NCI-H345 (cell line): ENCODE results near the gene TJP3.

Experiments
- DNase-seq: peaks from one replicate; lab custom pipeline; 2025; lab: John Stamatoyannopoulos, UW

Gene TJP3

DNA sequence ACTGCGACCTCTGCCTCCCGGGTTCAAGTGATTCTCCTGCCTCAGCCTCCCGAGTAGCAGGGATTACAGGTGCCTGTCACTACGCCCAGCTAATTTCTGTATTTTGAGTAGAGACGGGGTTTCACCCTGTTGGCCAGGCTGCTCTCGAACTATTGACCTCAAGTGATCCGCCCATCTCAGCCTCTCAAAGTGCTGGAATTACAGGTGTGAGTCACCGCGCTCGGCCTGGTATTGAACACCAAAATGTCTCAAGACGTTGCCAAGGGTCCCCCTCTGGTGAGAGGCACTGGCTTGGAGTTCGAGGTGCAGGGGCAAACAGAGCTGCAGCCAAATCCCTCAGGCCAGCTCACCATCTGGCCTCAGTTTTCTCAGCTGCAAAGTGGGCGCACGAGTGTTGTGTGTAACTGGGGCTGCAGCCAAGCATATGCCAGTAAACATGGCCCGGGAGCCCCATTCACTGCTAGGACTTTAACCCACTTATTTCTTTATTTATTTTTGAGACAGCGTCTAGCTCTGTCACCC is 8.0 kb downstream of the TJP3 start:
- DNase-seq, result no peak

DNA sequence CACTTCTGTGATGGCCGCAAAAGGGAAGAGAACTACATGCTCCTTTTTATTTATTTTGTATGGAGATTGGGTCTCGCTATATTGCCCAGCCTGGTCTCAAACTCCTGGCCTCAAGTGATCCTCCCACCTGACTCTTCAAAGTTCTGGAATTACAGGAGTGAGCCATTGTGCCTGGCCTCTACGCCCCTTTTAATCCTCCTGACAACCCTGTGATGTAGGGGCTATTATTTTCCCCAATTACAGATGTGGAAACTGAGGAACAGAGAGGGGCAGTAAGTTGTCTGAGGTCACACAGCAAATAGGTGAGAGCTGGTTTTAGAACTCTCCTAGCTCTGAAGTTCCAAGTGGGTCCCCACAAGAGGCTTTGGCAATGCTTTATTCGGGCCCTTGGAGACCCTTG is 11.7 kb downstream of the TJP3 start:
- no peak for DNase-seq

DNA sequence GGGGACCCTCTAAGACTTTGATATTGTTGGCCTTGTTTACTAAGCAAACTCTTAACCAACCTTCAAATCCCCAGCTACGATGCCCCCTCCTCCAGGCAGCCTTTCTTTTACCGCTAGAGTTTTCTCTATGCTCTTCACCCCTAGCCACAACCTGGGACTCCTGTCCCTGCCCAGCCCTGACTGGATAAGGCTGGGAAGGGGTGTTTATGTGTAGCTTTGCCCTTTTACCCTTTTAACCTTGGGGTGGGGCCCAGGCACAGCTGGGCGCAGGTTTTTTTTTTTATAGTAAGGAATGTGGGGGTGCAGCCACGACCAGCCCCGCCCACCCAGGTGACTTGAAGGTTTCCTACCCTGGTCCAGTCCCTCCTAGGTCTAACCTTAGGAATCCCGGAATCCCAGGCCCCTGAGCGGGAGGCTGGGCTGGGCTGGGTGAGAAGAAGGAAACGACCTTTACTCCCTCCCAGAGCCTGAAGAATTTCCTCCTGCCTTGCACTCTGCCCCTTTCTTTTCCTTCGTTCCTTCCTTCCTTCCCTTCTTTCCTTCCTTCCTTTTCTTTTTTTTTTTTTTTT is 12.2 kb downstream of the TJP3 start:
- DNase-seq, result no peak

DNA sequence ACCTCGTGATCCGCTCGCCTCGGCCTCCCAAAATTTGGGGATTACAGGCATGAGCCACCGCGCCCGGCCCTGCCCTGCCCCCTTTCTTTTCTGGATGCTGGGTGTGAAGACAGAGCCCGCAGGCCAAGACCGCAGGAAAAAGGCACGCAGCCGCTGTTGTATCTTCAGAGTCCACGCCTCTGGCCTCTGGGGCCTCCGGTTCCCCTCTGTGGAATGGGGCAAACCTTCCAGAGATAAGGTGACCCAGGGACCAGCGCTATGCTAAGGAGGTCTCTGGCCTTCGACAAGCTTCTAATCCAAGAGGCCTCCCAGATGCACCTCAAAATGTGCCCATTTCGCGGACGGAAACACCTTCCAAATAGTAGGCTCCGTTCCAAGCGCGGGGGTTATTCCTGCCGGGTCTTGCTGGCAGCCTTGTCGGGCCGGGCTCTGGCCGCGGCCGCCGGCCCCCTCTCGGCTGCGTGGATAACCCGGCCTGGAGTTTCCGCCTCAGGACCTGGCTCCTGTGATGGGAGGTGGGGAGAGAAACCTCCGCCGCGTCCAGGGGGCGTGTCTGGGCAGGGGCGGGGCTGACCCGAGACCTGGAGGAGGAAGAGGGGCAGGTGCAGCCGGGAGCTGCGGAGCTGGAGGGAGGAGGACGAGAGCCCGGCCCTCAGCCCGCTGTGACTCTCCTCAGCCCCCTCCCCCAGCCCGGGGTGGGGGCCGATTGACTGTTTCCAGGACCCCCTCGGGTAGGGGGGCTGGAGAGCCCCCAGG is 13.1 kb downstream of the TJP3 start:
- peak; percentile 94 for DNase-seq

DNA sequence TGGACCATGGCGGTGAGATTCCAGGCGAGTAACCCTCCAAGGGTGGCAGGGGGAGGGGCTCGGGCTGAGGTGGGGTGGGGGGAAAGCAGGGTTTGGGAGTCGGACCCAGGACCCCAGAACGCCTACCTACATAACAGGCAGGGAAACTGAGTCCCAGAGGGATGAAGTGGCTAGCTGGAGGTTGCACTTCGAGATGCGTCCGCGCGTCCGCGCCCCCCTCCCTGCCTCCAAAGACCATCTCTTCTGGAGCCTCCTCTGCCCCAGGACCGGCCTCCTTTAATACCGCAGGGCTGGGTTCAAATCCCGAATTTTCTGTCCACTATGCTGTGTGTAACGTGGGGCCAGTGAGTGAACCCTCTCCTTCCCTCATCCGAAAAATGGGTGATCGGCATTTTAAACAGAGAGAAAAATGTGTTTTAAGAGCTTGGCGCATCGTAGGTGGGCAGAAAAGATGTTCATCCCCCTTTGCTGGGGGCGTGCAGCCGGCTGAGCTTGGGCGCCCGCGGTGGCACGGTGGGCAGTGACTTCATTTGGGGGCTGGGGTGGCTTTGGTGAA is 13.8 kb downstream of the TJP3 start:
- no peak for DNase-seq

DNA sequence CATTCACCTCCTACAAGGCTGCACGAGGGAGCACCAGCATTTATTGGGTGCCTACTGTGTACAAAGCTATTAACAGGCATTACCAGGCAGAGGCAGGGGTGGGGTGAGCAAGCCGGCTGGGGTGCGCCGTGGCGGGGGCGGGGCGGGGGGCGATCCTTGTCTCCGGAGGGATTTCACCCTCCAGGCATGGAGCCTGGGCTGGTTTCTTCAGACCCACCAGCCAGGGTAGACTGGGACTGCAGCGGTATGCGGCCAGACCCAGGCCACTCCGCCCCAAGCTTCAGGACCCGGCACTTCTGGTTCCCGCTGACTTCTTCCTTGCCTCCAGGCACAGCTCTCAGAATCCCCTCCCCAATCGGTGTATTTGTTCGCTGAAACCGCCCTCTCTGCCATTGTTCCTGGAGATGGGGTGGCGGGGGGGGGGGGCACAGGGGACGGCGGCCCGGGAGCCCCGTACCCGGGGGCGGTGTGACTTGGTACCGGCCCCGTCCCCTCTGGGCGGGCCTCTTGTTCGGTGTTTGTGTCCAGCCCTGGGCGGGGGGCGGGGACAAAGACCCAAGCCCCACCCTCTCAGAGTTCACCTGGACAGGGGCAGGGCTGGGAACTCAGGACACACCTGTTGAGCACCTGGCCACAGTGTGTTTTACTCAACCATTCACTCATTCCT is 14.4 kb downstream of the TJP3 start:
- peak; percentile 60 for DNase-seq

DNA sequence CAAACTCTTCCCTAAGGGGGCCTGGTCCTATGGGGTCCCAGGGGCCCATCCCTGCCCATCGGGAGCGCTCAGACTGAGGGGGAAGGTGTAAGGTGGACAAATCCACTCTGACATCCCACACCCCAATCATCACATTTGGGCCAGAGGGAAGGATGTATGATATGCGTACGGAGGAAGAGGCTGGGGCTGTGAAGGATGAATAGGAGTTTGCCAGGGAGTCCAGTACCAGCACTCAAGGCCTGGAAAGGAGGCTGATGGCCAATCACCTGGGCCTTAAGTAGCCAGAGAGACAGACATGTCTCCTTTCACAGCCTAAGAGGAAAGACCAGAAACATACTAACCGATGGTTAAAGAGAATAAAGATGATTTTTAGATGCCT is 14.9 kb downstream of the TJP3 start:
- no peak for DNase-seq

DNA sequence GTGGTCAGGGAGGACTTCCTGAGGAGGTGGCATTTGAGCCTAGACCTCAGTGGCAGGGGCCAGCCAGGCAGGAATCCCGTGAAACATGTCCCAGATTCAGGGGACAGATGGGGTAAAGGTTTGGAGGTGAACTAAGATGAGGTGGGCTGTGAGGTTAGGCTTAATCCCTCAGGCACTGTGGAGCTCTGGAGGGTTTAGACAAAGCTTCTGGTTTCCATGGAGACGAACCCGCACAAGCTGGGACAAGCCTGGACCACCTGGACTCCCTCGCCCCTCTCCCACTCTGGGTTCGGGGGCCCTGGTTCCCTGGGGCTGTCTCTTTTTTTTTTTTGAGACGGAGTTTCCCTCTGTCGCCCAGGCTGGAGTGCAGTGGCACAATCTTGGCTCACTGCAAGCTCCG is 15.7 kb downstream of the TJP3 start:
- DNase-seq, result no peak

DNA sequence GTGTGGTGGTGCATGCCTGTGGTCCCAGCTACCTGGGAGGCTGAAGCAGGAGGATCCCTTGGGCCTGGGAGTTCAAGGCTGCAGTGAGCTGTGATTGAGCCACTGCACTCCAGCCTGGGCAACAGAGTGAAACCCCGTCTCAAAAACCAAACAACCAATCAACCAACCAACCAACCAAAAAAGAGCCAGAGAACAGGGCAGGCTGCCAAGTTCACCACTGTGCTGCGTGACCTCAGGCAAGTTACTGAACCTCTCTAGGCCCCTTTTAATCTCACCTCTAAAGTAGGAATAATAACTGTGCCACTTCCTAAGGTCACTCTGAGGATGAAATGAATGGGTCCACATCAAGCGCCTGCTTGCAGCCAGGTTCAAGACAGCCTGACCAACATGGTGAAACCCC is 16.9 kb downstream of the TJP3 start:
- DNase-seq, result no peak

DNA sequence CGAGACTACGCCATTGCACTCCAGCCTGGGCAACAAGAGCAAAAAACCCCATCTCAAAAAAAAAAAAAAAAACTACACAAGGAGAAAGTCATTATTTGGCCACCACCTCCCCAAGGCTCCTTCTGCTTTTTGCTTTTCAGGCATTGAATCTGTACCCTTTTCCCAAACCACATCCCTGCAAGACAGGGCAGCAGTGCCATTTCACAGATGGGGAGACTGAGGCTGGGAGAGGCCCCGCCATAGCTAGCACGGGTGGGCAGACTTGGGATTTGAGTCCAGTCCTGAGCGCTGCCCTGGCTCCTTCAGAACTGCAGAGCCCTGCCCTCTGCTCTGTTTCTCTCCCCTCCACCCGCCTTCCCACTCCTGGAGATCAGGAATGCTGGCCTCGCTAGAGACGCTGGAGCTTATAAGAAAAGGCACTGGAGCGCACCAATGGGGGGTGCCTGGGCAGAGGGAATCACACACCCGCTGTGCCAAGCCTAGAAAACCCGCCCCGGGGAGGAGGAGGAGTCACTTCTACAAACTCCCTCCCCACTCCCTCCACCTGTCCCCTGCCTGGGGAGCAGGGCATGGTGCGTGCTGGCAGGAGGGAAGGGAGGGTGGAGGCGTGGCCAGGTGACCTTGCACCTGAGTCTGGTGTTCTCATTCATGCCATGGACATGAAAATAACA is 17.6 kb downstream of the TJP3 start:
- DNase-seq, result peak; percentile 76

DNA sequence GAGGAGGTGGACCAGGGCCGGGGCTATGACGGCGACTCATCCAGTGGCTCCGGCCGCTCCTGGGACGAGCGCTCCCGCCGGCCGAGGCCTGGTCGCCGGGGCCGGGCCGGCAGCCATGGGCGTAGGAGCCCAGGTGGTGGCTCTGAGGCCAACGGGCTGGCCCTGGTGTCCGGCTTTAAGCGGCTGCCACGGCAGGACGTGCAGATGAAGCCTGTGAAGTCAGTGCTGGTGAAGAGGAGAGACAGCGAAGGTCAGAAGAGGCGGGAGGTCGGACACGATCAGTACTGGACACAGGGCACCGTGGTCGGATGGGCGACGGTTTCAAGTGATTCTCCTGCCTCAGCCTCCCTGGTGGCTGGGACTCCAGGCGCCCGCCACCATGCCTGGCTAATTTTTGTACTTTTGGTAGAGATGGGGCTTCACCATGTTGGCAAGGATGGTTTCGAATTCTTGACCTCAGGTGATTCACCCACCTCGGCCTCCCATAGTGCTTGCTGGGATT is 22.3 kb downstream of the TJP3 start:
- no peak for DNase-seq

DNA sequence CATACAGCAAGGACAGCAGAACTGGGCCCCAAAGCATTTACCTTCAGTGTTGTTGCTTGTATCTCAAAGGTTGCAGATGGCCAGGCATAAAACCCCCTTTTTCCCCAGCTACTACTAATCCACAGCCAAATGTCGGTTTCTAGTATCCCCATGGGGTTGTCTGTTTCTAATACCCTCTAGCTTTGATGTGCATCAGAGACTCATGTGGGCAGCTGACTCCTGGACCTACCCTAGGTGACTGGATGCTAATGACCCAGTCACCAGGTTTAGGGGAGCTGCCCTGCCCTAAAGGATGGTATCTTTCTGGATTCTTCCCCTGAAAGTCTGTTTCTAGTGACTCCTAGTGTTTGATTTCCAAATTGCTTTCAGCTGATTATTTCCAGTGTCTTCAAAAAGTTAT is 23.9 kb downstream of the TJP3 start:
- DNase-seq, result no peak

DNA sequence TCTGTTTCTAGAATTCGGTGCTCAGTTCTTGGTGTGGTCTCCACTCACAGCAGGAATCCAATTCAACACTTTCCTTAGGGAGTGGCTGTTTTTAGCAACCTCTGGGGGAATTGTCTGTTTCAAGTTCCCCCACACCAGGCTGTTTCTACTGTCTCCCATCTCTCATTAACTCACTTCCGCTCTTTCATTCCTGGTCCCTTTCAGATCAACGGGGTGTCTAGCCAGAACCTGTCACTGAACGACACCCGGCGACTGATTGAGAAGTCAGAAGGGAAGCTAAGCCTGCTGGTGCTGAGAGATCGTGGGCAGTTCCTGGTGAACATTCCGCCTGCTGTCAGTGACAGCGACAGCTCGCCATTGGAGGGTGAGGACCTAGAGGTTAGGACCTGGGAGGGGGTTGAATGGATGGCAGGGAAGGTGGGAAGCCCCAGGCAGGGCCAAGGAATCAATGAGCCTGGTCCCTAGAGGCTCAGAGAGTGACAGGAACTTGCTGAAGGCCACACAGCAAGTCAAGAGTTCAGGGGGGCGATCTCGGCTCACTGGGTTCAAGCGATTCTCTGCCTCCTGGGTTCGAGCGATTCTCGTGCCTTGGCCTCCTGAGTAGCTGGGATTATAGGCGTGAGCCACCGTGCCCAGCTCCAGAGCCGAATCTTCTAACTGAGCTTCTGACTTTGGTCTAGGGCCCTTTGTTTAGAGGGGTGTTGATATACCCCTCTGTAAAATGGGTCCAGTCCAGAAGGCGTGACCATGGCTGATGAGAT is 25.5 kb downstream of the TJP3 start:
- no peak for DNase-seq

DNA sequence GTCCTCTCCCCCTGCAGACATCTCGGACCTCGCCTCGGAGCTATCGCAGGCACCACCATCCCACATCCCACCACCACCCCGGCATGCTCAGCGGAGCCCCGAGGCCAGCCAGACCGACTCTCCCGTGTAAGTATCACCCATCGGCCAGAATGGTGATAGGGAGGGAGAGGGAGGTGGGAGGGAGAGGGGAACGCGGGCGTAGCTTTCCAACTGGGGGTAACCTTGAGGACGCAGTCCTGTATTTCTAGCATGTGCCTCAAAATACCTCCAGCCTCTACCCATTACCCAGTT is 26.1 kb downstream of the TJP3 start:
- no peak for DNase-seq

DNA sequence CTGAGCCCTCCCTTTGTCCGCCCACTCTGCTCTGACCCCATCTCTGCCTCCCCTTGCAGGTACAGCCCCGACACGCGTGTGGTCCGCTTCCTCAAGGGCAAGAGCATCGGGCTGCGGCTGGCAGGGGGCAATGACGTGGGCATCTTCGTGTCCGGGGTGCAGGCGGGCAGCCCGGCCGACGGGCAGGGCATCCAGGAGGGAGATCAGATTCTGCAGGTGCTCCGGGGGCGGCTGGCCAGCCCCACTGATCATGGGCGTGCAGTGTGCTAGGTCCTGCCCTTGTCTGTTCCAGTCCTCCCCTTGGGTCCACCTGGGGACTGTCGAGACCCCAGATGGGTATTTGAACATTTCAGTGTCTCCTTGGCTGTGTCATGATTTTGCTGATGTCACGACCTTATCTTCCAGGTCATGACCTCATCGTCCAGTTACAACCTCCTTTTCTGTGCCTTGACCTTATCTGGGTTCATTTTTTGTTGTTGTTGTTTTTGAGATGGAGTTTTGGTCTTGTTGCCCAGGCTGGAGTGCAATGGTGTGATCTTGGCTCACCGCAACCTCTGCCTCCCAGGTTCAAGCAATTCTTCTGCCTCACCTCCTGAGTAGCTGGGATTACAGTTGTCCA is 28.0 kb downstream of the TJP3 start:
- no peak for DNase-seq

DNA sequence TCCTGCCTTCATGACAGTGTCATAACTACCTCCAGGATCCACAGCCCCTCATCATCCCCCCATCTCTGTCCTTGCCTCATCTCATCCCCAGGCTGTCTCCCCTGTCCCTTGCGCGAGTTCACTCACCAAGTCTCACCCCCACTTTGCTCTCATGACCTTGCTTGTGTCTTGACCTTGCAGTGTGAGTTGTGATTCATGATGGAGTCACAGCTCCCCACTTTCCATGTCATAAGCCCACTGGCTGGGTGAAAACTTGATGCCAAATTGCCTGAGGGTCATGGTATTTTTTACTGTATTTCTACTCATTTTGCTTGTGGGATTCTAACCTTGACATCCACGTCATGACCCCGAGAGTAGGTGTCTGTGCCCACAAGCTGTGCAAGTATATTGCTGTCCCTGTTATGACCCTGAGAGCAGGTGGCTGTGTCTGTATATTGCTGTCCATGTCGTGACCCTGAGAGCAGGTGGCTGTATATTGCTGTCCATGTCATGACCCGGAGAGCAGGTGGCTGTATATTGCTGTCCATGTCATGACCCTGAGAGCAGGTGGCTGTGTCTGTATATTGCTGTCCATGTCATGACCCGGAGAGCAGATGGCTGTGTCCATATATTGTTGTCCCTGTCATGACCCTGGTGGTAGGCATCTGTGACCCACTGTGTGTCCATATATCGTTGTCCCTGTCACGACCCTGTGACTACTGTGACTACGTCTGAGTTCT is 29.5 kb downstream of the TJP3 start:
- DNase-seq, result no peak

DNA sequence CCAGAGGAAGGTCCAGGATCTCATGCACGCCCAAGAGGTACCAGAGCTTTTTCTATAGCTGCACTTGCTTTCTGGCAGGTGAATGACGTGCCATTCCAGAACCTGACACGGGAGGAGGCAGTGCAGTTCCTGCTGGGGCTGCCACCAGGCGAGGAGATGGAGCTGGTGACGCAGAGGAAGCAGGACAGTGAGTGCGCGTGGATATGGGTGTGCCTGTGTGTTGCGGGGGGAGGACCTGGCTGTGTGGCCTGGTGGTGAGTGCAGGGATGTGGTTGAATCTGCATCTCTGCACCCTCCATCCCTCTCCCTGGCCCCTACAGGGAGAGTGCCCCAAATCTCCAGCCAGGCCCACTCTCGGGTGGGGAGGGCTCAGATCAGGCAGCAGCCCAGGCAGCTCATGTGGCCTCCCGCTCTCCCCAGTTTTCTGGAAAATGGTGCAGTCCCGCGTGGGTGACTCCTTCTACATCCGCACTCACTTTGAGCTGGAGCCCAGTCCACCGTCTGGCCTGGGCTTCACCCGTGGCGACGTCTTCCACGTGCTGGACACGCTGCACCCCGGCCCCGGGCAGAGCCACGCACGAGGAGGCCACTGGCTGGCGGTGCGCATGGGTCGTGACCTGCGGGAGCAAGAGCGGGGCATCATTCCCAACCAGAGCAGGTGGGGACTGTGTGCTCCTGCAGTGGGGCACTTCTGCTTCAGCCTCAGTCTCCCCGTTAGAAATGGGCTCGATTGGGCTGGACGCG is 30.5 kb downstream of the TJP3 start:
- DNase-seq, result no peak

DNA sequence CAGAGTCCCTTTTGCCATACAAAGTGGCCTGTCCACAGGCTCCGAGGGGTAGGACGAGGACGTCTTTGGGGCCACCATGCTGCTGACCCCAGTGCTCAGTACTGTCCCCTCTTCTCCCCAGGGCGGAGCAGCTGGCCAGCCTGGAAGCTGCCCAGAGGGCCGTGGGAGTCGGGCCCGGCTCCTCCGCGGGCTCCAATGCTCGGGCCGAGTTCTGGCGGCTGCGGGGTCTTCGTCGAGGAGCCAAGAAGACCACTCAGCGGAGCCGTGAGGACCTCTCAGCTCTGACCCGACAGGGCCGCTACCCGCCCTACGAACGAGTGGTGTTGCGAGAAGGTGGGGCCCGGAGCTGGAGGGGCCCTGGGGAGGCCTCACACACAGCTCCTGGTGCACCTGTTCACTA is 32.2 kb downstream of the TJP3 start:
- DNase-seq, result no peak

DNA sequence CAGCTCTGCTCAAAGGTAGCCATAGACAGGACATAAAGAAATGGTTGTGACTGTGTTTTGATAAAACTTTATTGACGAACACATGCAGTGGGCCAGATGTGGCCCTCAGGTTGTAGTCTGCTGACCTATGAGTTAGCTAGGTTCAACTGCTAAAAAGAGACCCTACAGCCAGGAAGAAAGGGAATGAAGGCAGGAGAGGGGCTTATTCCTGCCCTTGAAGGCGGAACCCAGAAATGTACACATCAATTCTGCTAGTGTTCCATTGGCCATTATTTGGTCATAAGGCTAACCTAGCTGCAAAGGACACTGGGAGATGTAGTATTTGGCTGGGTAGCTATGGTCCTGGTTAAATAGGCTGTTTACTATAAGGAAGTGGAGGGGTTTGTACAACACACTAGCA is 35.3 kb downstream of the TJP3 start:
- no peak for DNase-seq
